Measurements from ENCODE around the gene DKK1.

DKK1 gene

DNA sequence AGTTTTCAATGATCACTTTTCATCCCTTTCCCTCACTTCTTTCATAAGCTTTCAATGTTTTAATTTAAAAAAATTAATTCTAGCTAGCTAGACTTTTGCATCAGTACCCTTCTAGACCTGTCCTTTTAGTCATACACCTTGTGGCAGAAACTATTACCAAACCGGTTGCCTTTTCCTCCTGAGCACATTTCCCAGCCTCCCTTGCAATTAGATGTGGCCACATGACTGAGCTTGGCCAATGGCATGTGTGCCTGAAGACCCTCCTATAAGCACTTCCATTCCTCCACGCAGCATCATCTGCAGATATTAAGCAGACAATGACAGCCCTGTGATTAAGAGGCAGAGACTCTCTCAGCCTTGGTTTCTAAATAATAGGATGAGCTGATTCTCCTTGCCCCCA lies 12.3 kb downstream of the DKK1 start:
- Mint-ChIP-seq H3K36me3 (ENCODE audit: insufficient read depth) (peaks cover 3% of the 10 kb centered on the region), H3K4me1 (ENCODE audit: low read depth in 2 of 2) (no peaks in the 10 kb centered on the region), H3K27me3 (no peaks in the 10 kb centered on the region), H3K9me3 (peaks cover 0 to 6% of the 10 kb centered on the region in 2 donors), H3K4me3 (no peak overlapping the region), H3K27ac (no peak overlapping the region)
- ATAC-seq (replicated peaks) (no peak), DNase-seq (no peak)

GRCh38 chr10:52331638-52332364 lies 17.7 kb downstream of the DKK1 start:
- ATAC-seq (replicated peaks) (no peak), DNase-seq (no peak)
- Mint-ChIP-seq H3K36me3 (ENCODE audit: insufficient read depth) (no peaks in the 10 kb centered on the region), H3K4me1 (ENCODE audit: low read depth in 2 of 2) (no peaks in the 10 kb centered on the region), H3K27me3 (no peaks in the 10 kb centered on the region), H3K9me3 (no peaks in the 10 kb centered on the region), H3K27ac (no peak overlapping the region), H3K4me3 (no peak overlapping the region)

DNA sequence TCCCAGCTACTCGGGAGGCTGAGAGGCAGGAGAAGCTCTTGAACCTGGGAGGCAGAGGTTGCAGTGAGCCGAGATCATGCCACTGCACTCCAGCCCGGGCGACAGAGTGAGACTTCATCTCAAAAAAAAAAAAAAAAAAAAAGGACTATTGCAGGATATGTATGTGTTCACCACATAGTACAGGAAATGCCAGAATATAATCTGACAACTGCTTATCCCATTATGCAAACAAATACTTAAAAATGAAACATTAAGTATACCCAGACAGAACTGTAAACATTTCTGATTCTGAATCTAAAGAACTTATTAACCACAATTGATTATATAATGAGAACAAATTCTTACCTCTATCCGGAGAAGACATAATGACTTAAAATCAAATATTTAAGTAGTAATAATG lies 18.7 kb downstream of the DKK1 start:
- Mint-ChIP-seq H3K4me1 (ENCODE audit: low read depth in 2 of 2) (no peaks in the 10 kb centered on the region), H3K27ac (no peak overlapping the region), H3K4me3 (no peak overlapping the region), H3K36me3 (ENCODE audit: insufficient read depth) (no peaks in the 10 kb centered on the region), H3K9me3 (peaks cover 1 to 7% of the 10 kb centered on the region in 2 donors), H3K27me3 (no peaks in the 10 kb centered on the region)
- DNase-seq: no peak
- ATAC-seq (replicated peaks): no peak

GRCh38 chr10:52334595-52334994 lies 20.5 kb downstream of the DKK1 start:
- H3K9me3 Mint-ChIP-seq: peaks cover 3 to 8% of the 10 kb centered on the region in 2 donors
- no peaks in the 10 kb centered on the region for H3K27me3 Mint-ChIP-seq

GRCh38 chr10:52335665-52336064 lies 21.6 kb downstream of the DKK1 start:
- Mint-ChIP-seq H3K27me3 (no peaks in the 10 kb centered on the region), H3K36me3 (ENCODE audit: insufficient read depth) (no peaks in the 10 kb centered on the region), H3K9me3 (peaks cover 3 to 8% of the 10 kb centered on the region in 2 donors), H3K4me1 (ENCODE audit: low read depth in 2 of 2) (no peaks in the 10 kb centered on the region), H3K4me3 (no peak overlapping the region), H3K27ac (no peak overlapping the region)
- no peak for ATAC-seq (replicated peaks)
- no peak for DNase-seq

More at GRCh38 chr10:52334595-52334994, 20.5 kb downstream of the DKK1 start:
- DNase-seq: no peak
- no peak for ATAC-seq (replicated peaks)
- Mint-ChIP-seq H3K4me1 (ENCODE audit: low read depth in 2 of 2) (no peaks in the 10 kb centered on the region), H3K27ac (no peak overlapping the region), H3K36me3 (ENCODE audit: insufficient read depth) (no peaks in the 10 kb centered on the region), H3K4me3 (no peak overlapping the region)

- ATAC-seq (replicated peaks): no peak
- H3K27me3 Mint-ChIP-seq: no peaks in the 10 kb centered on the region
- H3K36me3 Mint-ChIP-seq (ENCODE audit: insufficient read depth): no peaks in the 10 kb centered on the region
- H3K4me1 Mint-ChIP-seq (ENCODE audit: low read depth in 2 of 2): no peaks in the 10 kb centered on the region
- H3K4me3 Mint-ChIP-seq: no peak overlapping the region
- no peak for DNase-seq
- H3K27ac Mint-ChIP-seq: no peak overlapping the region
- peaks cover 3 to 19% of the 10 kb centered on the region in 2 donors for H3K9me3 Mint-ChIP-seq
Measured at GRCh38 chr10:52337225-52337624, 23.1 kb downstream of the DKK1 start.

DNA sequence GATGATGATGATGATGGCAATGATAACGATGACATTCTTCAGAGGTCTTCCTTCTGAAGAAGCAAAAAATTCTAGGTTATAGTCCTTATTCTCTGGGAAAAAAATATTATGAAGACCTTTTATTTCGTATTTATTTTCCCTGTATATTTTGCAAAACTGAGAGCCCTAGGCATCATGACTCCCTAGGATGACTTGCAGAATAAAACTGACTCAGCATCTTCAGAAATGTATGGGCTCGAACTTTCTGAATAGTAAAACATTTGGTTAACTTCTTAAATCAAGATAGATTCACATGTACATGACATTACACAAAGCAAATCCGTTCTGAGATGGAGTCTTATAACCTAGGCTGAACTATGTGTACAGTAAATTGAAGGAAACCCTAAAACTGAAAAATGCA lies 29.4 kb downstream of the DKK1 start:
- Mint-ChIP-seq H3K27ac (no peak overlapping the region), H3K4me1 (ENCODE audit: low read depth in 2 of 2) (no peaks in the 10 kb centered on the region), H3K4me3 (no peak overlapping the region), H3K9me3 (peaks cover 0 to 11% of the 10 kb centered on the region in 2 donors), H3K27me3 (no peaks in the 10 kb centered on the region), H3K36me3 (ENCODE audit: insufficient read depth) (no peaks in the 10 kb centered on the region)
- ATAC-seq (replicated peaks): no peak
- no peak for DNase-seq

DNA sequence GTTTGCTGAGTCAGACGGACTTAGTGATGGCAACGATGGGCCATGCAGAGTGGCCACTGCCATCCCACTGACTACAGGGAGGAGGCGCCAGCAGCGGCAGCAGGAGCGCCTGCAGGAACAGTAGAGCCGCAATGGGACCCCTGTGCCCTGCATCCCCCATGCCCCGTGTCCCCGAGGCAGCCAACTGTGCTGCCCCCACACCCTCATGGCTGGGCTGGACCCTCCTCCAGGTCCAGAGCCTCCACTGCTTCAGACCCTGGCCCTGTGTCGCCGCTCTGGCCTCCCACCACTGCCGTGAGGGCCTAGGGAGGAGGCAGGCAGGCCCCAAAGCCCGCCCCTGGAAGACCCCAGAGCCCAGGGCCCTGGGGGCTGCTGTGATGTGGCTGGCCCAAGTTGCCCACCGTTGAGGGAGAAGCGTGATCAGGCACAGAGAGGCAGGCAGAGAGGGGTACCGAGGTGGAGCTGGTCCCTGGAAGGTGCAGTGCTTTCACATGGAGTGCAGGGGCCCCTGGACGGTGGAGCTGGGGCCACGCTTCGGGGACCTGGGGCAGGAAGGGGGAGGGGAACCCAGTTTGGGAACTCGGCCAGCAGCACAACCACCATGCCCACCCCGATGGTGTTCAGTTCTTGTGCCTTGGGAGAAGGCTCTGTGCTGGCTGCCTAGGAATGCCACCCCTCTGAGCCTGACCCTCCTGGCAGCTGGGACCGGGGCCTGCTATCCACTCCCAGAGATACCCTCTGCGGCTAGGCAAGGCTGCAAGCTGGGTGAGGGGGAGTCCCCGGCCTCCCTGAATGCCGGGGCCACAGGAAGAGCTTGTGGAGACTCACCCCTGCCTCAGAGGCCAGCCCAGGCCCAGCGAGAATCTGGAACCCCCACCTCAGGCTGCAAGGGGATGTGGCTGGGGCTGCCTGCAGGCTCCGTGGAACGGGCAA lies 32.6 kb downstream of the DKK1 start:
- Mint-ChIP-seq H3K9me3 (peaks cover 2 to 6% of the 10 kb centered on the region in 2 donors), H3K36me3 (ENCODE audit: insufficient read depth) (no peaks in the 10 kb centered on the region), H3K4me1 (ENCODE audit: low read depth in 2 of 2) (no peaks in the 10 kb centered on the region), H3K27me3 (no peaks in the 10 kb centered on the region), H3K4me3 (no peak overlapping the region), H3K27ac (no peak overlapping the region)
- no peak for ATAC-seq (replicated peaks)
- DNase-seq: no peak

DNA sequence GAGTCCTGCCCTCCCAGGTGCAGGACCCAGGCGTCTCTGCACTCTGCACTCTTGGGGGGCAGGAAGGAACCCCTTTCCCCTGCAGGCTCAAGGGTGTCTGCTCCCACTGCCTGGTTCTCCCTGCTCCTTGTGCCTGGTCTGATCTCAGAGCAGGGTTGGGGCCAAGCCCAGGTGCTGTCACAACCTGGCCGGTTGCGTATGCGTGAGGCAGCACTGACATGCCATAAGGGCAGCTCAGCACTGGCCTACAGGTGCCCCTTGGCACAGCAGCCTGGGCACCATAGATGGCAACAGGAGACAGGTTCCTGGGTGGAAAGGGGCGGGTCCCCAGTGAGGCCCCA lies 33.2 kb downstream of the DKK1 start:
- no peak overlapping the region for H3K27ac Mint-ChIP-seq
- H3K36me3 Mint-ChIP-seq (ENCODE audit: insufficient read depth): no peaks in the 10 kb centered on the region
- no peaks in the 10 kb centered on the region for H3K27me3 Mint-ChIP-seq
- no peak for ATAC-seq (replicated peaks)
- no peak overlapping the region for H3K4me3 Mint-ChIP-seq
- no peak for DNase-seq
- peaks cover under 1 to 4% of the 10 kb centered on the region in 2 donors for H3K9me3 Mint-ChIP-seq
- H3K4me1 Mint-ChIP-seq (ENCODE audit: low read depth in 2 of 2): no peaks in the 10 kb centered on the region

- Mint-ChIP-seq H3K9me3 (peaks cover 4 to 5% of the 10 kb centered on the region in 2 donors), H3K36me3 (ENCODE audit: insufficient read depth) (no peaks in the 10 kb centered on the region), H3K4me1 (ENCODE audit: low read depth in 2 of 2) (no peaks in the 10 kb centered on the region), H3K4me3 (no peak overlapping the region), H3K27me3 (no peaks in the 10 kb centered on the region), H3K27ac (no peak overlapping the region)
- ATAC-seq (replicated peaks) (no peak), DNase-seq (no peak)
Measured at GRCh38 chr10:52348037-52348564, 34.0 kb downstream of the DKK1 start.

DNA sequence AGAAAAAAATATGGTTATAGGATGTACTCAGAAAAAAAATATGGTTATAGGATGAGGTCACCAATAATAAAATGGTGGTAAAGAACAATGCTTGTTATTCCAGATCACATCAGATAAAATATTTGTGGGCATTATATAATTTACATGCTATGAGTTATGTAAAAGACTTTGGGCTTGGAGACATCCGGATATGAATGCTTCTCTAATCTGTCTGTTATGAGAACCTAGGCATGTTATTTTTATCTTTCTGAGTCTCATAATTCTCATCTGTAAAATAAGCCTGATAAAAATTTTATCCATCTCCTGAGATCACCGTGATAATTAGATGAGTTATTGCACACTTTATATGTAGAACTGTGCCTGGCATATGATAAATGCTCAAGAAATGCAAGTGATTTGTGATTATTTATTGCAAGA lies 37.8 kb downstream of the DKK1 start:
- no peak for DNase-seq
- Mint-ChIP-seq H3K9me3 (peaks cover 7 to 9% of the 10 kb centered on the region in 2 donors), H3K36me3 (ENCODE audit: insufficient read depth) (no peaks in the 10 kb centered on the region), H3K4me1 (ENCODE audit: low read depth in 2 of 2) (no peaks in the 10 kb centered on the region), H3K27ac (no peak overlapping the region), H3K27me3 (no peaks in the 10 kb centered on the region), H3K4me3 (no peak overlapping the region)
- no peak for ATAC-seq (replicated peaks)

- DNase-seq: no peak
- H3K36me3 Mint-ChIP-seq (ENCODE audit: insufficient read depth): no peaks in the 10 kb centered on the region
- H3K4me1 Mint-ChIP-seq (ENCODE audit: low read depth in 2 of 2): no peaks in the 10 kb centered on the region
- no peaks in the 10 kb centered on the region for H3K27me3 Mint-ChIP-seq
- no peak overlapping the region for H3K27ac Mint-ChIP-seq
- ATAC-seq (replicated peaks): no peak
- no peak overlapping the region for H3K4me3 Mint-ChIP-seq
- H3K9me3 Mint-ChIP-seq: peaks cover 7 to 9% of the 10 kb centered on the region in 2 donors
Measured at GRCh38 chr10:52353205-52353604, 39.1 kb downstream of the DKK1 start.

DNA sequence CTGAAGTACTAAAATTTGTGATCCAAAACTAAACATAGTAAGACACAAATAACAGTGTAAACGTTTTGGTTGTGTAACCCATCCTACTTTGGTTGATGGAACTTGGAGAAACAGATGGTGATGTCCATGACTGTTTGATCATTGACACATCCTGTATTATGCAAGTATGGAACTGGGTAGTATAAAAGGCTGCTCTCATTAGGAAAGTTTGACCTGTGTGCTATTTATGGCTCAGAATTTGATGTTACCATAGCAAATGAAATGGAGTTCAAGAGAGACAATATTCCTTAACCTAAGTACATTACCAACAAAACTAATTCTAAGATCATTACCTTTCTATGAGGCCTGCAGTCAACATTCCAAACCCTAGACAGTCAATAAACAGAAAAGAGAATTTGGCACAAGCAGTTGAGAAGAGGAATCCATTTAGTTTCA lies 39.9 kb downstream of the DKK1 start:
- H3K4me3 Mint-ChIP-seq: no peak overlapping the region
- ATAC-seq (replicated peaks): no peak
- no peaks in the 10 kb centered on the region for H3K4me1 Mint-ChIP-seq (ENCODE audit: low read depth in 2 of 2)
- peaks cover 7 to 9% of the 10 kb centered on the region in 2 donors for H3K9me3 Mint-ChIP-seq
- no peaks in the 10 kb centered on the region for H3K27me3 Mint-ChIP-seq
- H3K27ac Mint-ChIP-seq: no peak overlapping the region
- no peak for DNase-seq
- no peaks in the 10 kb centered on the region for H3K36me3 Mint-ChIP-seq (ENCODE audit: insufficient read depth)

- H3K27me3 Mint-ChIP-seq: no peaks in the 10 kb centered on the region
- no peaks in the 10 kb centered on the region for H3K36me3 Mint-ChIP-seq (ENCODE audit: insufficient read depth)
- peaks cover 4 to 5% of the 10 kb centered on the region in 2 donors for H3K9me3 Mint-ChIP-seq
- no peak for ATAC-seq (replicated peaks)
- no peak overlapping the region for H3K27ac Mint-ChIP-seq
- DNase-seq: no peak
- no peaks in the 10 kb centered on the region for H3K4me1 Mint-ChIP-seq (ENCODE audit: low read depth in 2 of 2)
- no peak overlapping the region for H3K4me3 Mint-ChIP-seq
Measured at GRCh38 chr10:52357971-52358370, 43.9 kb downstream of the DKK1 start.
